Ishikawa (cell line): ENCODE data around the gene OR6C74.

ENCODE experiments used
- CEBPB ChIP-seq: IDR thresholded peaks from 2 replicates; pipeline ENCODE4 v1.6.1; 2012
- CREB1 ChIP-seq: IDR thresholded peaks from 2 replicates; pipeline ENCODE4 v1.6.1; 2012; ENCODE audit warnings: low read depth
- EGR1 ChIP-seq: IDR thresholded peaks from 2 replicates; pipeline ENCODE4 v1.6.1; 2012
- EP300 ChIP-seq: IDR thresholded peaks from 2 replicates; pipeline ENCODE4 v1.6.1; 2012; ENCODE audit warnings: borderline replicate concordance
- FOXM1 ChIP-seq: IDR thresholded peaks from 2 replicates; pipeline ENCODE4 v1.6.1; 2012; ENCODE audit warnings: low read depth, borderline replicate concordance
- NFIC ChIP-seq: IDR thresholded peaks from 2 replicates; pipeline ENCODE4 v1.6.1; 2012
- RAD21 ChIP-seq: IDR thresholded peaks from 2 replicates; pipeline ENCODE4 v1.6.1; 2012; ENCODE audit warnings: low read depth
- TAF1 ChIP-seq: IDR thresholded peaks from 2 replicates; pipeline ENCODE4 v1.6.1; 2012; ENCODE audit warnings: low read depth, mild to moderate bottlenecking
- TCF12 ChIP-seq: IDR thresholded peaks from 2 replicates; pipeline ENCODE4 v1.6.1; 2012; ENCODE audit warnings: low read depth
- TEAD4 ChIP-seq: IDR thresholded peaks from 2 replicates; pipeline ENCODE4 v1.6.1; 2012
- YY1 ChIP-seq: IDR thresholded peaks from 2 replicates; pipeline ENCODE4 v1.6.1; 2012; ENCODE audit warnings: low read depth
- ZBTB7A ChIP-seq: IDR thresholded peaks from 2 replicates; pipeline ENCODE4 v1.6.1; 2012; ENCODE audit warnings: low read depth
- TF ChIP-seq, protein P1 (sequence below): IDR thresholded peaks from 2 replicates; pipeline ENCODE4 v1.6.1; 2012
- TF ChIP-seq, protein P2 (sequence below): IDR thresholded peaks from 2 replicates; pipeline ENCODE4 v1.6.1; 2012
- TF ChIP-seq, protein P3 (sequence below): IDR thresholded peaks from 2 replicates; pipeline ENCODE4 v1.6.1; 2012; ENCODE audit warnings: low read depth, mild to moderate bottlenecking

Gene OR6C74

DNA sequence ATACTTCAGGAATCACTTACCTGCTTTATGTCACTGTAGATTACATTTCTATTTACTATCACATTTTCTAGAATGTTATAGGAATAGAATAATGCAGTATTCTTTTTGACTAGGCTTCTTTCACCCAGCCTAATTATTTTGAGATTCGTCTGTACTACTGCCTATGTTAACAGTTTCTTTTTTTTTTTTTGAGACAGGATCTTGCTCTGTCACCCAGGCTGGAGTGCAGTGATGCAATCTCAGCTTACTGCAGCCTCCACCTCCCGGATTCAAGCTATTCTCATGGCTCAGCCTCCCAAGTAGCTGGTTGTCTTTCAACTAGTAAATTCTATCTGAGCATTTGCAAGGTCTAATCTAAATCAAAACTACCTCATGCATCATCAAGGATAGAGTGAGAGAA is 45.6 kb downstream of the OR6C74 start:
- TF ChIP-seq, protein P1, sequence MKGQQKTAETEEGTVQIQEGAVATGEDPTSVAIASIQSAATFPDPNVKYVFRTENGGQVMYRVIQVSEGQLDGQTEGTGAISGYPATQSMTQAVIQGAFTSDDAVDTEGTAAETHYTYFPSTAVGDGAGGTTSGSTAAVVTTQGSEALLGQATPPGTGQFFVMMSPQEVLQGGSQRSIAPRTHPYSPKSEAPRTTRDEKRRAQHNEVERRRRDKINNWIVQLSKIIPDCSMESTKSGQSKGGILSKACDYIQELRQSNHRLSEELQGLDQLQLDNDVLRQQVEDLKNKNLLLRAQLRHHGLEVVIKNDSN, result no peak
- TF ChIP-seq TEAD4, result no peak
- no peak for TF ChIP-seq TCF12
- no peak for TF ChIP-seq TAF1
- TF ChIP-seq RAD21, result no peak
- no peak for TF ChIP-seq CREB1
- no peak for TF ChIP-seq FOXM1
- TF ChIP-seq, protein P2, sequence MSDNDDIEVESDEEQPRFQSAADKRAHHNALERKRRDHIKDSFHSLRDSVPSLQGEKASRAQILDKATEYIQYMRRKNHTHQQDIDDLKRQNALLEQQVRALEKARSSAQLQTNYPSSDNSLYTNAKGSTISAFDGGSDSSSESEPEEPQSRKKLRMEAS, result no peak
- TF ChIP-seq ZBTB7A, result no peak
- TF ChIP-seq EP300, result no peak
- TF ChIP-seq YY1, result no peak
- no peak for TF ChIP-seq EGR1
- no peak for TF ChIP-seq NFIC
- TF ChIP-seq CEBPB, result no peak
- TF ChIP-seq, protein P3, sequence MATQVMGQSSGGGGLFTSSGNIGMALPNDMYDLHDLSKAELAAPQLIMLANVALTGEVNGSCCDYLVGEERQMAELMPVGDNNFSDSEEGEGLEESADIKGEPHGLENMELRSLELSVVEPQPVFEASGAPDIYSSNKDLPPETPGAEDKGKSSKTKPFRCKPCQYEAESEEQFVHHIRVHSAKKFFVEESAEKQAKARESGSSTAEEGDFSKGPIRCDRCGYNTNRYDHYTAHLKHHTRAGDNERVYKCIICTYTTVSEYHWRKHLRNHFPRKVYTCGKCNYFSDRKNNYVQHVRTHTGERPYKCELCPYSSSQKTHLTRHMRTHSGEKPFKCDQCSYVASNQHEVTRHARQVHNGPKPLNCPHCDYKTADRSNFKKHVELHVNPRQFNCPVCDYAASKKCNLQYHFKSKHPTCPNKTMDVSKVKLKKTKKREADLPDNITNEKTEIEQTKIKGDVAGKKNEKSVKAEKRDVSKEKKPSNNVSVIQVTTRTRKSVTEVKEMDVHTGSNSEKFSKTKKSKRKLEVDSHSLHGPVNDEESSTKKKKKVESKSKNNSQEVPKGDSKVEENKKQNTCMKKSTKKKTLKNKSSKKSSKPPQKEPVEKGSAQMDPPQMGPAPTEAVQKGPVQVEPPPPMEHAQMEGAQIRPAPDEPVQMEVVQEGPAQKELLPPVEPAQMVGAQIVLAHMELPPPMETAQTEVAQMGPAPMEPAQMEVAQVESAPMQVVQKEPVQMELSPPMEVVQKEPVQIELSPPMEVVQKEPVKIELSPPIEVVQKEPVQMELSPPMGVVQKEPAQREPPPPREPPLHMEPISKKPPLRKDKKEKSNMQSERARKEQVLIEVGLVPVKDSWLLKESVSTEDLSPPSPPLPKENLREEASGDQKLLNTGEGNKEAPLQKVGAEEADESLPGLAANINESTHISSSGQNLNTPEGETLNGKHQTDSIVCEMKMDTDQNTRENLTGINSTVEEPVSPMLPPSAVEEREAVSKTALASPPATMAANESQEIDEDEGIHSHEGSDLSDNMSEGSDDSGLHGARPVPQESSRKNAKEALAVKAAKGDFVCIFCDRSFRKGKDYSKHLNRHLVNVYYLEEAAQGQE, result no peak
